AG09309 (cell line): ENCODE data around the gene PLAGL2.
A peak's percentile ranks its signal among the peaks of the same experiment; 100 is the strongest.
"Not testable (repeated sequence)": the region's sequence is repeated elsewhere in the genome, so short reads cannot be mapped to it uniquely, and the experiment has no call there.

ENCODE experiments used
- DNase-seq: peaks from one replicate; pipeline ENCODE4 v3.0.0-alpha.2; 2010; ENCODE audit warnings: low read depth
- H3K4me3 ChIP-seq: 2 replicates; pipeline ENCODE4 v1.5.1; 2011; ENCODE audit warnings: mild to moderate bottlenecking, low read depth, low read length, moderate library complexity; ENCODE audit not compliant: control insufficient read depth
- CTCF ChIP-seq: IDR thresholded peaks from 2 replicates; pipeline ENCODE4 v1.5.1; 2011; ENCODE audit warnings: mild to moderate bottlenecking, low read depth, low read length, inconsistent platforms; ENCODE audit not compliant: insufficient read depth, control insufficient read depth; ENCODE audit errors: missing control alignments

Gene PLAGL2

GRCh38 chr20:32207626-32208498 is at the start of gene PLAGL2, which contains the start of gene POFUT1:
Gene PLAGL2 (minus strand): TSS chr20:32207743. CDS start chr20:32202178, 5,565 bp downstream.
Gene POFUT1 (plus strand): TSS chr20:32207880. CDS start chr20:32207942, 62 bp downstream.
- peak within 1 kb of the TSS; percentile 84 for H3K4me3 ChIP-seq
- TF ChIP-seq CTCF: peak; percentile 15
- DNase-seq: peak; percentile 18

GRCh38 chr20:32252189-32252588 is 44.6 kb upstream of the PLAGL2 start:
- no peak for TF ChIP-seq CTCF
- no peak for DNase-seq
- no peak overlapping the region for H3K4me3 ChIP-seq

- TF ChIP-seq CTCF: no peak
- no peak for DNase-seq
- H3K4me3 ChIP-seq: no peak overlapping the region
Observed at GRCh38 chr20:32251470-32251869, 43.9 kb upstream of the PLAGL2 start.

GRCh38 chr20:32249030-32249738 is 41.6 kb upstream of the PLAGL2 start:
- no peak overlapping the region for H3K4me3 ChIP-seq
- no peak for DNase-seq
- TF ChIP-seq CTCF: no peak

GRCh38 chr20:32248043-32248442 is 40.5 kb upstream of the PLAGL2 start:
- no peak for TF ChIP-seq CTCF
- no peak overlapping the region for H3K4me3 ChIP-seq
- no peak for DNase-seq

- not testable (repeated sequence) for H3K4me3 ChIP-seq, DNase-seq
Observed at GRCh38 chr20:32246208-32246607, 38.7 kb upstream of the PLAGL2 start.

- TF ChIP-seq CTCF: no peak
- no peak for DNase-seq
- no peak overlapping the region for H3K4me3 ChIP-seq
Observed at GRCh38 chr20:32244959-32245358, 37.4 kb upstream of the PLAGL2 start.
